ENCODE data around the gene LRRC42.
"Not testable (repeated sequence)": the region's sequence is repeated elsewhere in the genome, so short reads cannot be mapped to it uniquely, and the experiment has no call there.

LRRC42 gene

DNA sequence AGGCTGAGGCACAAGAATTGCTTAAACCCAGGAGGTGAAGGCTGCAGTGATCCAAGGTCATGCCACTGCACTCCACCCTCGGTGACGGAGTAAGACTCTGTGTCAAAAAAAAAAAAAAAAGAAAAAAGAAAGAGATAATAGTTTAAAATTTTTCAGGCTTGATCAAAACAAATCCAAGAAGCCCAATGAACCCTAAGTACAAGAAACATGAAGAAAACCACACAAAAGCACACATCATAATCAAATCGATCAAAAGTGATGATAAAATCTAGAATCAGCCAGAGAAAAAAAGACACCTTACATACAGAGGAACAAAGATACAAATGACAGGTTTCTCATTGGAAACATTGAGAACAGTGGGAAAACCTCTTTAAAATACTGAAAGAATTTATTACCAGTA, 40.3 kb downstream of the LRRC42 start:
- no peak overlapping the region for H2BK15ac ChIP-seq (ENCODE audit: low read depth, poor library complexity, severe bottlenecking)
- no peak overlapping the region for H3K4me2 ChIP-seq (ENCODE audit: low read length, poor library complexity, severe bottlenecking)
- H3K9me3 ChIP-seq (ENCODE audit: control insufficient read depth, low read length), result no peaks in the 10 kb centered on the region
- no peak overlapping the region for H2BK5ac ChIP-seq (ENCODE audit: low read depth, low read length, poor library complexity, severe bottlenecking)
- no peak overlapping the region for H3K9ac ChIP-seq (ENCODE audit: low read length)
- H3K27ac ChIP-seq (ENCODE audit: low read length, poor library complexity, severe bottlenecking), result no peak overlapping the region
- H3K23ac ChIP-seq (ENCODE audit: low read length in 2 of 2), result no peak overlapping the region
- DNase-seq, result no peak
- H3K4me3 ChIP-seq (ENCODE audit: insufficient read depth in 1 of 2, low read depth in 1 of 2, low read length in 2 of 2), result no peak overlapping the region
- H3K4ac ChIP-seq (ENCODE audit: low read depth in 1 of 2, low read length in 2 of 2), result no peak overlapping the region
- peaks cover 8% of the 10 kb centered on the region for H3K4me1 ChIP-seq (ENCODE audit: control insufficient read depth, insufficient read depth, low read depth, low read length)
- H3K14ac ChIP-seq (ENCODE audit: low read length in 2 of 2), result no peak overlapping the region
- no peak overlapping the region for H3K18ac ChIP-seq (ENCODE audit: low read depth in 1 of 2, low read length in 2 of 2)
- 83% methylated on average over 1 of the region's 3 CpGs for WGBS
- H3K36me3 ChIP-seq (ENCODE audit: control insufficient read depth in 1 of 2, insufficient read depth in 2 of 2, low read depth in 1 of 2, low read length in 2 of 2), result no peaks in the 10 kb centered on the region
- peaks cover 3 to 5% of the 10 kb centered on the region in 2 experiments for H3K27me3 ChIP-seq (ENCODE audit: control insufficient read depth in 1 of 2, insufficient read depth in 1 of 2, low read length in 2 of 2)
- H2AFZ ChIP-seq (ENCODE audit: low read depth, low read length), result no peak overlapping the region
- H3K79me1 ChIP-seq (replicated peaks; ENCODE audit: low read length, poor library complexity, severe bottlenecking), result no peaks in the 10 kb centered on the region
- no peak overlapping the region for H4K8ac ChIP-seq (ENCODE audit: low read length)
- no peak overlapping the region for H2BK120ac ChIP-seq (ENCODE audit: low read depth, low read length)
- no peak overlapping the region for H4K91ac ChIP-seq (ENCODE audit: low read length)
- no peak overlapping the region for H2BK12ac ChIP-seq (ENCODE audit: low read length in 2 of 2)
- H2AK5ac ChIP-seq (ENCODE audit: low read length, severe bottlenecking), result no peak overlapping the region

DNA sequence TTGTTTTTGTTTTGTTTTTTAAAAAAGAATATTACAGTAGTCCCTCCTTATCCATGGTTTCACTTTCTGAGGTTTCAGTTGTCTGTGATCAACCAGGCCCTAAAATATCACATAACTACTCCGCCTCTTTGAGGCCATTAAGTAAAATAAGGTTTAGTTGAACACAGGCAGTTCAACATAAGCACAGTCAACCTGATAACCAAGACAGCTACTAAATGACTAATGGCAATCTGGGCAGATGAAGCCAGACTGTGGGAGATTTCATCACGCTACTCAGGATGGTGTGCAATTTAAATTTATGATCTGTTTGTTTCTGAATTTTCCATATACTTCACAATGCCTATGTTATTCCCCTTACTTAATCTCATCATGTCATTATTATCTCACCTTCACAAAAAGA, 41.7 kb downstream of the LRRC42 start:
- Histone ChIP-seq H3K9me3 (ENCODE audit: control insufficient read depth, low read length) (no peaks in the 10 kb centered on the region), H3K4me2 (ENCODE audit: low read length, poor library complexity, severe bottlenecking) (no peak overlapping the region), H2AFZ (ENCODE audit: low read depth, low read length) (no peak overlapping the region), H3K79me1 (replicated peaks; ENCODE audit: low read length, poor library complexity, severe bottlenecking) (no peaks in the 10 kb centered on the region), H3K36me3 (ENCODE audit: control insufficient read depth in 1 of 2, insufficient read depth in 2 of 2, low read depth in 1 of 2, low read length in 2 of 2) (no peaks in the 10 kb centered on the region), H3K9ac (ENCODE audit: low read length) (no peak overlapping the region), H3K14ac (ENCODE audit: low read length in 2 of 2) (no peak overlapping the region), H2BK5ac (ENCODE audit: low read depth, low read length, poor library complexity, severe bottlenecking) (no peak overlapping the region), H3K18ac (ENCODE audit: low read depth in 1 of 2, low read length in 2 of 2) (no peak overlapping the region), H3K23ac (ENCODE audit: low read length in 2 of 2) (no peak overlapping the region), H3K27ac (ENCODE audit: low read length, poor library complexity, severe bottlenecking) (no peak overlapping the region), H4K91ac (ENCODE audit: low read length) (no peak overlapping the region), H2BK12ac (ENCODE audit: low read length in 2 of 2) (no peak overlapping the region), H3K4me1 (ENCODE audit: control insufficient read depth, insufficient read depth, low read depth, low read length) (peaks cover 3% of the 10 kb centered on the region), H2BK120ac (ENCODE audit: low read depth, low read length) (no peak overlapping the region), H3K4ac (ENCODE audit: low read depth in 1 of 2, low read length in 2 of 2) (no peak overlapping the region), H4K8ac (ENCODE audit: low read length) (no peak overlapping the region), H3K27me3 (ENCODE audit: control insufficient read depth in 1 of 2, insufficient read depth in 1 of 2, low read length in 2 of 2) (peaks cover 4 to 5% of the 10 kb centered on the region in 2 experiments), H2BK15ac (ENCODE audit: low read depth, poor library complexity, severe bottlenecking) (no peak overlapping the region), H3K4me3 (ENCODE audit: insufficient read depth in 1 of 2, low read depth in 1 of 2, low read length in 2 of 2) (no peak overlapping the region), H2AK5ac (ENCODE audit: low read length, severe bottlenecking) (no peak overlapping the region)
- peak; percentile 50 for DNase-seq
- 100% methylated on average over 1 of the region's 2 CpGs for WGBS

DNA sequence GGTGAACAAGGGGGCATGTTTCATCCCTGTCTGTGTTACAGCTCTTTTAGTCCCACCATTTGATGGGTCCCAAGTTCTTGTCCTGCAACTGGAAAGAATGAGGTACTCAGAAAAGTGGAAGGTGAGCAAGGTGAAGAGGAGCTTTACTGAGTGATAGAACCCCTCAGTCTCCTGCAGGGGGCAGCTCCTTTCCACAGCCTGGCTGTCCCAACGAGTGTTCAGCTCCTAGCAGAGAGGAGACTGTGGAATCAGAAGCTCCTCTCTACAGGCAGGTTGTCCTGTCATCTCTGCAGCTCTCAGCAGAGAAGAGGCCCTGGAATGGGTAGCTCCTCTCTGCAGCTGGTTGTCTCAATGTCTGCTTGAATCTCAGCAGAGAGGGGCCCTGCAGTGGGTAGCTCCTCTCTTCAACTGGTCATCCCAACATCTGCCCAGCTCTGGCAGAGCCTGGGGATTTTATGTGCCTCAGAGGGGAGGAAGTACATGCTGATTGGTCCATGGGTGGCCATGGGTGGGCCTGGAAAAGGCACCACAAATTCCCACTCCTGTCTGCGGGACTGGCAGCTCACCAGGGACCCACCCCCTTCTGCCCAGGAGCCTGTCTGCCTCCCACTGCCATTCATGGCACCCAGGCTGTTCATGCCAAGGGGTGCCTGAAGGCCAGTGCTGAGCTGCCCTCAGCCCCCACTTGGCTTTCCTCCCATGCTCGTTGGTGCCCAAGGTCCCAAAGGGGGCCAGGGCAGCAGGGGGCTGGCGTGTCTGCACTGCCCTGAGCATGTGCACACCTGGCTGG, 46.1 kb downstream of the LRRC42 start:
- Histone ChIP-seq H3K14ac (ENCODE audit: low read length in 2 of 2) (peak overlapping the region in 1 of 2 experiments; percentile 44), H2AK5ac (ENCODE audit: low read length, severe bottlenecking) (no peak overlapping the region), H3K9me3 (ENCODE audit: control insufficient read depth, low read length) (no peaks in the 10 kb centered on the region), H3K23ac (ENCODE audit: low read length in 2 of 2) (no peak overlapping the region), H4K91ac (ENCODE audit: low read length) (no peak overlapping the region), H3K4me3 (ENCODE audit: insufficient read depth in 1 of 2, low read depth in 1 of 2, low read length in 2 of 2) (no peak overlapping the region), H3K4ac (ENCODE audit: low read depth in 1 of 2, low read length in 2 of 2) (no peak overlapping the region), H2BK12ac (ENCODE audit: low read length in 2 of 2) (no peak overlapping the region), H2BK120ac (ENCODE audit: low read depth, low read length) (no peak overlapping the region), H3K27me3 (ENCODE audit: control insufficient read depth in 1 of 2, insufficient read depth in 1 of 2, low read length in 2 of 2) (peaks cover 4 to 5% of the 10 kb centered on the region in 2 experiments), H3K27ac (ENCODE audit: low read length, poor library complexity, severe bottlenecking) (no peak overlapping the region), H2BK15ac (ENCODE audit: low read depth, poor library complexity, severe bottlenecking) (no peak overlapping the region), H3K4me2 (ENCODE audit: low read length, poor library complexity, severe bottlenecking) (no peak overlapping the region), H3K18ac (ENCODE audit: low read depth in 1 of 2, low read length in 2 of 2) (no peak overlapping the region), H2AFZ (ENCODE audit: low read depth, low read length) (no peak overlapping the region), H2BK5ac (ENCODE audit: low read depth, low read length, poor library complexity, severe bottlenecking) (no peak overlapping the region), H4K8ac (ENCODE audit: low read length) (no peak overlapping the region), H3K36me3 (ENCODE audit: control insufficient read depth in 1 of 2, insufficient read depth in 2 of 2, low read depth in 1 of 2, low read length in 2 of 2) (no peaks in the 10 kb centered on the region), H3K9ac (ENCODE audit: low read length) (no peak overlapping the region), H3K4me1 (ENCODE audit: control insufficient read depth, insufficient read depth, low read depth, low read length) (no peaks in the 10 kb centered on the region), H3K79me1 (replicated peaks; ENCODE audit: low read length, poor library complexity, severe bottlenecking) (no peaks in the 10 kb centered on the region)
- DNase-seq, result peak; percentile 34
- WGBS, result 56% methylated on average over 4 of the region's 4 CpGs

DNA sequence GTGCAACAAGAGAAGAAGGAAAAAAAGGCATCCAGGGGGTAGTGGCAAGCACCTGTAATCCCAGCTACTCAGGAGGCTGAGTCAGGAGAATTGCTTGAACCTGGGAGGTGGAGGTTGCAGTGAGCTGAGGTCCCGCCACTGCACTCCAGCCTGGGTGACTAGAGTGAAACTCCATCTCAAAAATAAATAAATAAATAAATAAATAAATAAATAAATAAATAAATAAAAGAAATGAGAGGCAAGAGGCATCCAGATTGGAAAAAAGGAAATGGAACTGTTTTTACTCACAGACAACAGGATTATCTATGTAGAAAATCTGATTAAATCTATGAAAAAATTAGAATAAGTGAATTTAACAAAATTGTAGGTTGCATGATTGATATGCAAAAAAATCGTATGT, 48.4 kb downstream of the LRRC42 start:
- H3K4me3 ChIP-seq (ENCODE audit: insufficient read depth in 1 of 2, low read depth in 1 of 2, low read length in 2 of 2); H3K27me3 ChIP-seq (ENCODE audit: control insufficient read depth in 1 of 2, insufficient read depth in 1 of 2, low read length in 2 of 2); H3K9me3 ChIP-seq (ENCODE audit: control insufficient read depth, low read length); H4K8ac ChIP-seq (ENCODE audit: low read length); H3K79me1 ChIP-seq (replicated peaks; ENCODE audit: low read length, poor library complexity, severe bottlenecking); H3K14ac ChIP-seq (ENCODE audit: low read length in 2 of 2); H4K91ac ChIP-seq (ENCODE audit: low read length); H3K27ac ChIP-seq (ENCODE audit: low read length, poor library complexity, severe bottlenecking); DNase-seq; H3K18ac ChIP-seq (ENCODE audit: low read depth in 1 of 2, low read length in 2 of 2); H3K36me3 ChIP-seq (ENCODE audit: control insufficient read depth in 1 of 2, insufficient read depth in 2 of 2, low read depth in 1 of 2, low read length in 2 of 2); H2BK120ac ChIP-seq (ENCODE audit: low read depth, low read length); H3K4me2 ChIP-seq (ENCODE audit: low read length, poor library complexity, severe bottlenecking); H3K9ac ChIP-seq (ENCODE audit: low read length); H2BK15ac ChIP-seq (ENCODE audit: low read depth, poor library complexity, severe bottlenecking); H2BK5ac ChIP-seq (ENCODE audit: low read depth, low read length, poor library complexity, severe bottlenecking); H3K4ac ChIP-seq (ENCODE audit: low read depth in 1 of 2, low read length in 2 of 2); H2AFZ ChIP-seq (ENCODE audit: low read depth, low read length); H2AK5ac ChIP-seq (ENCODE audit: low read length, severe bottlenecking); H3K4me1 ChIP-seq (ENCODE audit: control insufficient read depth, insufficient read depth, low read depth, low read length); H3K23ac ChIP-seq (ENCODE audit: low read length in 2 of 2); H2BK12ac ChIP-seq (ENCODE audit: low read length in 2 of 2): not testable (repeated sequence)
- WGBS, result no CpG with 5 or more reads among the region's 2 CpGs

Measured in mesenchymal stem cell (in vitro differentiated cells and primary cell).